ENCODE results near the gene GTPBP6.

DNA sequence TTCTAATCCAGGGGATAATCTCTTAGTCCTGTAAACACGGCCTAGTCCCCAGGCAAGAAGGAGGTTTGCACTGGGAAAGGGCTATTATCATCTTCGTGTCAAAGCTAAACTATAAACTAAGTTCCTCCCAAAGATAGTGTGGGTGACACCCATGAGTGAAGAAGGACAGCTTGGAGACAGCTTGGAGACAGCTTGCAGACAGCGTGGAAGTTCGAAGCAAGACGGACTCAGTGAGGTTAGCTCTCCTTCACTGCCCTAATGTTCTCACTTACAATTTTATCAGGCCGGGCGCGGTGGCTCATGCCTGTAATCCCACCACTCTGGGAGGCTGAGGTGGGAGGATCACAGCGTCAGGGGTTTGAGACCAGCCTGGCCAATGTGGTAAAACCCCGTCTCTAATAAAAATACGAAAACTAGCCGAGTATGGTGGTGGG is 56.7 kb downstream of the GTPBP6 start:
- TF ChIP-seq, protein P1, sequence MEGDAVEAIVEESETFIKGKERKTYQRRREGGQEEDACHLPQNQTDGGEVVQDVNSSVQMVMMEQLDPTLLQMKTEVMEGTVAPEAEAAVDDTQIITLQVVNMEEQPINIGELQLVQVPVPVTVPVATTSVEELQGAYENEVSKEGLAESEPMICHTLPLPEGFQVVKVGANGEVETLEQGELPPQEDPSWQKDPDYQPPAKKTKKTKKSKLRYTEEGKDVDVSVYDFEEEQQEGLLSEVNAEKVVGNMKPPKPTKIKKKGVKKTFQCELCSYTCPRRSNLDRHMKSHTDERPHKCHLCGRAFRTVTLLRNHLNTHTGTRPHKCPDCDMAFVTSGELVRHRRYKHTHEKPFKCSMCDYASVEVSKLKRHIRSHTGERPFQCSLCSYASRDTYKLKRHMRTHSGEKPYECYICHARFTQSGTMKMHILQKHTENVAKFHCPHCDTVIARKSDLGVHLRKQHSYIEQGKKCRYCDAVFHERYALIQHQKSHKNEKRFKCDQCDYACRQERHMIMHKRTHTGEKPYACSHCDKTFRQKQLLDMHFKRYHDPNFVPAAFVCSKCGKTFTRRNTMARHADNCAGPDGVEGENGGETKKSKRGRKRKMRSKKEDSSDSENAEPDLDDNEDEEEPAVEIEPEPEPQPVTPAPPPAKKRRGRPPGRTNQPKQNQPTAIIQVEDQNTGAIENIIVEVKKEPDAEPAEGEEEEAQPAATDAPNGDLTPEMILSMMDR (IDR thresholded peaks at IDR 0.05; ENCODE audit: low read length), result no peak
- TF ChIP-seq EZH2 (IDR thresholded peaks at IDR 0.05; ENCODE audit: borderline replicate concordance, low read length), result no peak

All from OCI-LY1 (cell line).